ENCODE results near the gene ZMYND11. TPM values are rescaled to one million over a fixed set of nuclear protein-coding genes. Genes with fewer than 3 reads are reported as not detected.

ZMYND11 gene
- total and polyA plus RNA-seq, 2 donors (not counting 1 experiment from before 2014, with no cell fraction given): 57.0 to 68.4 TPM

GRCh38 chr10:127612-128432 lies 7.4 kb upstream of the ZMYND11 start:
- Histone ChIP-seq H3K4me3 (replicated peaks in 1 of 4; ENCODE audit: control extremely low read depth in 1 of 4, insufficient read depth in 1 of 4, low read depth in 3 of 4, low read length in 4 of 4) (no peak overlapping the region), H3K27me3 (ENCODE audit: control insufficient read depth, insufficient read depth, low read length) (no peaks in the 10 kb centered on the region), H4K20me1 (ENCODE audit: control insufficient read depth, extremely low read depth, insufficient read depth, low read length) (no peaks in the 10 kb centered on the region), H3K4me1 (ENCODE audit: control insufficient read depth, extremely low read depth, insufficient read depth, low read length) (peaks cover 2% of the 10 kb centered on the region), H3K36me3 (ENCODE audit: control insufficient read depth, insufficient read depth, low read length) (no peaks in the 10 kb centered on the region), H3K4me2 (ENCODE audit: extremely low read depth, insufficient read depth, low read length) (no peak overlapping the region), H3K27ac (ENCODE audit: insufficient read depth, low read length) (no peak overlapping the region), H2AFZ (ENCODE audit: low read length) (no peak overlapping the region), H3K9me3 (ENCODE audit: control insufficient read depth, insufficient read depth, low read depth, low read length) (no peaks in the 10 kb centered on the region), H3K9ac (ENCODE audit: insufficient read depth, low read length) (no peak overlapping the region), H3K79me2 (ENCODE audit: control insufficient read depth, insufficient read depth, low read length) (no peaks in the 10 kb centered on the region)
- TF ChIP-seq EZH2 (IDR thresholded peaks at IDR 0.05; ENCODE audit: low read length, missing control alignments): no peak
- DNase-seq (ENCODE audit: low read depth in 2 of 2): no peak

- peaks cover 4% of the 10 kb centered on the region for H3K79me2 ChIP-seq (ENCODE audit: control insufficient read depth, insufficient read depth, low read length)
- no peak overlapping the region for H2AFZ ChIP-seq (ENCODE audit: low read length)
- no peaks in the 10 kb centered on the region for H3K36me3 ChIP-seq (ENCODE audit: control insufficient read depth, insufficient read depth, low read length)
- no peak overlapping the region for H3K4me3 ChIP-seq (replicated peaks in 1 of 4; ENCODE audit: control extremely low read depth in 1 of 4, insufficient read depth in 1 of 4, low read depth in 3 of 4, low read length in 4 of 4)
- peaks cover 4% of the 10 kb centered on the region for H3K4me1 ChIP-seq (ENCODE audit: control insufficient read depth, extremely low read depth, insufficient read depth, low read length)
- H3K9me3 ChIP-seq (ENCODE audit: control insufficient read depth, insufficient read depth, low read depth, low read length): no peaks in the 10 kb centered on the region
- H3K27me3 ChIP-seq (ENCODE audit: control insufficient read depth, insufficient read depth, low read length): no peaks in the 10 kb centered on the region
- no peaks in the 10 kb centered on the region for H4K20me1 ChIP-seq (ENCODE audit: control insufficient read depth, extremely low read depth, insufficient read depth, low read length)
- no peak overlapping the region for H3K27ac ChIP-seq (ENCODE audit: insufficient read depth, low read length)
- no peak overlapping the region for H3K4me2 ChIP-seq (ENCODE audit: extremely low read depth, insufficient read depth, low read length)
- TF ChIP-seq EZH2 (IDR thresholded peaks at IDR 0.05; ENCODE audit: low read length, missing control alignments) (no peak), CTCF (conservative IDR thresholded peaks at IDR 0.05 in 1 of 2, IDR thresholded peaks at IDR 0.05 in 1 of 2; ENCODE audit: low read depth in 1 of 2, low read length in 2 of 2) (no peak)
- no peak for DNase-seq (ENCODE audit: low read depth in 2 of 2)
- H3K9ac ChIP-seq (ENCODE audit: insufficient read depth, low read length): no peak overlapping the region
These were observed 5.4 kb upstream of the ZMYND11 start for GRCh38 chr10:129810-130209.

- Histone ChIP-seq H3K4me3 (replicated peaks in 1 of 4; ENCODE audit: control extremely low read depth in 1 of 4, insufficient read depth in 1 of 4, low read depth in 3 of 4, low read length in 4 of 4) (peak overlapping the region in 3 of 4 experiments; percentile 58 to 92 (median 85)), H3K79me2 (ENCODE audit: control insufficient read depth, insufficient read depth, low read length) (peaks cover 29% of the 10 kb centered on the region), H3K4me2 (ENCODE audit: extremely low read depth, insufficient read depth, low read length) (peak overlapping the region; percentile 82), H4K20me1 (ENCODE audit: control insufficient read depth, extremely low read depth, insufficient read depth, low read length) (peaks cover 5% of the 10 kb centered on the region), H2AFZ (ENCODE audit: low read length) (no peak overlapping the region), H3K9me3 (ENCODE audit: control insufficient read depth, insufficient read depth, low read depth, low read length) (no peaks in the 10 kb centered on the region), H3K9ac (ENCODE audit: insufficient read depth, low read length) (no peak overlapping the region), H3K36me3 (ENCODE audit: control insufficient read depth, insufficient read depth, low read length) (no peaks in the 10 kb centered on the region), H3K4me1 (ENCODE audit: control insufficient read depth, extremely low read depth, insufficient read depth, low read length) (peaks cover 18% of the 10 kb centered on the region), H3K27ac (ENCODE audit: insufficient read depth, low read length) (peak overlapping the region; percentile 22), H3K27me3 (ENCODE audit: control insufficient read depth, insufficient read depth, low read length) (no peaks in the 10 kb centered on the region)
- peak; percentile 55 to 90 for DNase-seq (ENCODE audit: low read depth in 2 of 2)
- no peak for TF ChIP-seq CTCF (conservative IDR thresholded peaks at IDR 0.05 in 1 of 2, IDR thresholded peaks at IDR 0.05 in 1 of 2; ENCODE audit: low read depth in 1 of 2, low read length in 2 of 2)
- no peak for TF ChIP-seq EZH2 (IDR thresholded peaks at IDR 0.05; ENCODE audit: low read length, missing control alignments)
These were observed 2.0 kb upstream of the ZMYND11 start for GRCh38 chr10:132946-133898.
